ENCODE results near the gene COBLL1. TPM values are rescaled to one million over a fixed set of nuclear protein-coding genes. Genes with fewer than 3 reads are reported as not detected.
"Not testable (repeated sequence)": the region's sequence is repeated elsewhere in the genome, so short reads cannot be mapped to it uniquely, and the experiment has no call there.

Gene COBLL1
- total RNA-seq, 1 experiment from 2014 or later, result 47.0 TPM

- H3K36me3 Mint-ChIP-seq (ENCODE audit: insufficient read depth, unreplicated experiment), result no peaks in the 10 kb centered on the region
- BruUV-seq (replicated peaks), result no TSS peak
- H3K9me3 Mint-ChIP-seq (ENCODE audit: unreplicated experiment), result no peaks in the 10 kb centered on the region
- peaks cover 13% of the 10 kb centered on the region for H3K4me1 Mint-ChIP-seq (ENCODE audit: insufficient read depth, unreplicated experiment)
- no peak overlapping the region for H3K4me3 Mint-ChIP-seq (ENCODE audit: unreplicated experiment)
- TF ChIP-seq CTCF (IDR thresholded peaks at IDR 0.05; ENCODE audit: unreplicated experiment), result no peak
- H3K27me3 Mint-ChIP-seq (ENCODE audit: insufficient read depth, unreplicated experiment), result no peaks in the 10 kb centered on the region
- no peak for DNase-seq (ENCODE audit: unreplicated experiment)
- CTCF ChIA-PET, result no interaction called here
- intact Hi-C loops (cut with micrococcal nuclease), result no loop called here
- no peak overlapping the region for H3K27ac Mint-ChIP-seq (ENCODE audit: low read depth, unreplicated experiment)
- POLR2A ChIA-PET, result interaction anchor here (0.7 kb wide), 1 partner anchor 18 kb away, joined by 3 read pairs; no protein-coding TSS in a partner anchor
Observed at GRCh38 chr2:164764996-164765395, 76.6 kb downstream of the COBLL1 start.

DNA sequence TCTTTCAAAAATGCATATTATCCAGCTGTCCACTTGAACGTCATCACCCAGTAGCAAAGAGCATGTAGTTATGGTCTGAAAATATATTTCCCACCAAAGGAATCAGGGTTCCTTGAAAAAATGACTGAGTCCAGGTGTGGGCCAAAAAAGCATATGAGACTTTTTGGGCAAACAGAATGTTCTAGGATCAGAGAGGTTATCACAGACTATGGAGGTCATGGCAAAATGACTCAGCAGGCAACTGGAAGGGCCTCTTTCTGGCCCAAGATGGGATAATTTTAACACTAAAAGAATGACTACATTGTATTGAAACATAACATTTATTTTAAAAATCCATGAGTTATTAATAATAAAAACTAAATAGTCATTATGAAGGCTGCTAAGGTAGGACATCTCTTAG lies 77.1 kb downstream of the COBLL1 start:
- Mint-ChIP-seq H3K9me3 (ENCODE audit: unreplicated experiment) (no peaks in the 10 kb centered on the region), H3K27ac (ENCODE audit: low read depth, unreplicated experiment) (no peak overlapping the region), H3K36me3 (ENCODE audit: insufficient read depth, unreplicated experiment) (no peaks in the 10 kb centered on the region), H3K27me3 (ENCODE audit: insufficient read depth, unreplicated experiment) (no peaks in the 10 kb centered on the region), H3K4me1 (ENCODE audit: insufficient read depth, unreplicated experiment) (peaks cover 10% of the 10 kb centered on the region), H3K4me3 (ENCODE audit: unreplicated experiment) (no peak overlapping the region)
- intact Hi-C loops (cut with micrococcal nuclease), result no loop called here
- CTCF ChIA-PET, result no interaction called here
- TF ChIP-seq CTCF (IDR thresholded peaks at IDR 0.05; ENCODE audit: unreplicated experiment), result no peak
- POLR2A ChIA-PET, result no interaction called here
- no TSS peak for BruUV-seq (replicated peaks)
- DNase-seq (ENCODE audit: unreplicated experiment), result no peak

- POLR2A ChIA-PET, result interaction anchor here (0.6 to 0.7 kb wide), 3 partner anchors 14 to 569 kb away, joined by 3 read pairs; no protein-coding TSS in a partner anchor
- peaks cover 12% of the 10 kb centered on the region for H3K4me1 Mint-ChIP-seq (ENCODE audit: insufficient read depth, unreplicated experiment)
- no peak overlapping the region for H3K27ac Mint-ChIP-seq (ENCODE audit: low read depth, unreplicated experiment)
- DNase-seq (ENCODE audit: unreplicated experiment), result no peak
- no peak overlapping the region for H3K4me3 Mint-ChIP-seq (ENCODE audit: unreplicated experiment)
- CTCF ChIA-PET, result no interaction called here
- H3K36me3 Mint-ChIP-seq (ENCODE audit: insufficient read depth, unreplicated experiment), result no peaks in the 10 kb centered on the region
- H3K27me3 Mint-ChIP-seq (ENCODE audit: insufficient read depth, unreplicated experiment), result no peaks in the 10 kb centered on the region
- TF ChIP-seq CTCF (IDR thresholded peaks at IDR 0.05; ENCODE audit: unreplicated experiment), result no peak
- H3K9me3 Mint-ChIP-seq (ENCODE audit: unreplicated experiment), result no peaks in the 10 kb centered on the region
- intact Hi-C loops (cut with micrococcal nuclease), result no loop called here
- BruUV-seq (replicated peaks), result no TSS peak
Observed at GRCh38 chr2:164763431-164763830, 78.2 kb downstream of the COBLL1 start.

DNA sequence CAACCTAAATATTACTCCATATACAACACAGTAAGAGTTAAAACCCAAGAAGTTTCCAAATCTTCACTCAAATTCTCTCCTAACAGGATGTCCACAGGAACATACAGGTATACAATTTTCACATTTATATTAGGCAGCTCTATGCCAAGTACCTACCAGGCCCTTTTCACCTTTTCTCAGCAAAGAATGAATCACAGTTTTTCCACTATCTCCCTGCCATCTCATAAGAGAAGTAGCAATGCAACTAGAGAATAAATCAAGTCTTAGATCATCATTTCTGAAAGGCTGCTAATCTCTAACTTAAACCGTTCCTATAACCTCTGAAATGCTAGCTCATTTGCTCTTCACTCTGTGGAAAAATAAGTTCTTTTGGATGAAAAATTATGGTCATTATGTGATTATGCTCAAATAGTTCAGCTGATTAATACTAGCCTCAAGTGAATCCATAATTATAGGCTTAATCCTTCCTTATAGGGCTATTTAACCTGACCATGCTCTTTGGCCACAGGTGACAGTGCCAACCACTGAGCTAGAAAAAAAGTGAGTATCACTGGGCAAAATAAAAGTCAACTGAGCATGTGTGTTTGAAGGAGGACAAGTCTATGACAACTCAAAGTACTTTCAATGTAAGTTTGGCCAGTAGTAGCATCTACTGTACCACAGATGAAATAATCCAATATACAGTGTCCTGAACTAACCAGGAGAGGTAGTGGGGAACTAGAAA lies 79.7 kb downstream of the COBLL1 start:
- BruUV-seq (replicated peaks), result no TSS peak
- Mint-ChIP-seq H3K4me1 (ENCODE audit: insufficient read depth, unreplicated experiment) (peaks cover 20% of the 10 kb centered on the region), H3K4me3 (ENCODE audit: unreplicated experiment) (no peak overlapping the region), H3K27me3 (ENCODE audit: insufficient read depth, unreplicated experiment) (no peaks in the 10 kb centered on the region), H3K27ac (ENCODE audit: low read depth, unreplicated experiment) (no peak overlapping the region), H3K9me3 (ENCODE audit: unreplicated experiment) (no peaks in the 10 kb centered on the region), H3K36me3 (ENCODE audit: insufficient read depth, unreplicated experiment) (no peaks in the 10 kb centered on the region)
- intact Hi-C loops (cut with micrococcal nuclease), result no loop called here
- no peak for TF ChIP-seq CTCF (IDR thresholded peaks at IDR 0.05; ENCODE audit: unreplicated experiment)
- ChIA-PET POLR2A (interaction anchor here (0.5 to 0.6 kb wide), 2 partner anchors 12 to 944 kb away, joined by 3 read pairs; no protein-coding TSS in a partner anchor), CTCF (interaction anchor here (0.6 to 1.3 kb wide), 5 partner anchors 24 to 151 kb away, joined by 3 to 4 read pairs (median 3); no protein-coding TSS in a partner anchor)
- DNase-seq (ENCODE audit: unreplicated experiment), result no peak

DNA sequence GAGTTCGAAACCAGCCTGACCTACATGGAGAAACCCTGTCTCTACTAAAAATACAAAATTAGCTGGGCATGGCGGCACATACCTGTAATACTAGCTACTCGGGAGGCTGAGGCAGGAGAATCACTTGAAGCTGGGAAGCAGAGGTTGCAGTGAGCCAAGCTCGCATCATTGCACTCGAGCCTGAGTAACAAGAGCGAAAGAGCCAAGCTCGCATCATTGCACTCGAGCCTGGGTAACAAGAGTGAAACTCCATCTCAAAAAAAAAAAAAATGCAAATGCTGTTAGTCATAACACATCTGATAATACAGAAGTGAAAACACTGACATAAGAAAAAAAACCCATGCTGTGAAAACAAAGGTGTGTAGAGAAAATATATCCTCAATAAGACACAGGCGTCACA lies 80.4 kb downstream of the COBLL1 start:
- ChIA-PET CTCF (interaction anchor here (0.6 to 1.3 kb wide), 5 partner anchors 23 to 367 kb away, joined by 3 read pairs; no protein-coding TSS in a partner anchor), POLR2A (interaction anchor here (0.5 to 0.6 kb wide), 2 partner anchors 11 to 944 kb away, joined by 3 read pairs; no protein-coding TSS in a partner anchor)
- H3K9me3 Mint-ChIP-seq (ENCODE audit: unreplicated experiment); intact Hi-C loops (cut with micrococcal nuclease); BruUV-seq (replicated peaks); H3K36me3 Mint-ChIP-seq (ENCODE audit: insufficient read depth, unreplicated experiment); DNase-seq (ENCODE audit: unreplicated experiment); H3K27ac Mint-ChIP-seq (ENCODE audit: low read depth, unreplicated experiment); H3K27me3 Mint-ChIP-seq (ENCODE audit: insufficient read depth, unreplicated experiment); H3K4me3 Mint-ChIP-seq (ENCODE audit: unreplicated experiment): not testable (repeated sequence)
- H3K4me1 Mint-ChIP-seq (ENCODE audit: insufficient read depth, unreplicated experiment), result peaks cover 25% of the 10 kb centered on the region

Data from MCF 10A (cell line).